Right lobe of liver (tissue), 6 donors: Measurements from ENCODE around the gene CACNA1F. TPM values are rescaled to one million over a fixed set of nuclear protein-coding genes. Genes with fewer than 3 reads are reported as not detected.

Experiments
- ATAC-seq, 4 donors: fragments of 200-7000 bp; cut with Tn5 transposase; one replicate each; pipeline ENCODE4 v1.9.1; 2020; ENCODE audit warnings: mild to moderate bottlenecking in 4 of 4, moderate library complexity in 4 of 4
- DNase-seq, 3 donors: peaks; one replicate each; pipeline ENCODE4 v3.0.0-alpha.2; 2020
- H3K27ac ChIP-seq, 3 donors: fragments of 200-600 bp; one replicate each; pipeline ENCODE4 v1.8.0; 2022
- H3K27me3 ChIP-seq, 2 donors: fragments of 200-600 bp; one replicate each; pipeline ENCODE4 v1.8.0; 2022
- H3K36me3 ChIP-seq, 4 donors: fragments of 200-600 bp; sonication (generic) in 1 of 4; one replicate each; pipeline versions ENCODE4 v1.5.1 to v1.8.0; 2017 to 2022; ENCODE audit warnings: control low read depth in 1 of 4
- H3K4me1 ChIP-seq, 4 donors: fragments of 200-600 bp; sonication (generic) in 1 of 4; one replicate each; pipeline versions ENCODE4 v1.5.1 to v1.8.0; 2017 to 2022; ENCODE audit warnings: control low read depth in 1 of 4
- H3K4me3 ChIP-seq, 3 donors: fragments of 200-600 bp; one replicate each; pipeline ENCODE4 v1.8.0; 2022
- H3K9me3 ChIP-seq, 4 donors: fragments of 200-600 bp; sonication (generic) in 1 of 4; one replicate each; pipeline versions ENCODE4 v1.5.1 to v1.8.0; 2017 to 2022; ENCODE audit warnings: control low read depth in 1 of 4
- CTCF ChIP-seq, 4 donors: fragments of 200-600 bp in 3 of 4; fragments of 450-650 bp in 1 of 4; IDR thresholded peaks; one replicate each; pipeline versions ENCODE4 v1.5.1 to v1.8.0; 2016 to 2022; ENCODE audit warnings: antibody characterized with exemption in 4 of 4, mild to moderate bottlenecking in 2 of 4
- POLR2A ChIP-seq: fragments of 450-650 bp; IDR thresholded peaks from one replicate; pipeline ENCODE4 v1.6.1; 2017; ENCODE audit warnings: antibody characterized with exemption, mild to moderate bottlenecking
- WGBS: methylation state at CpG from one replicate; pipeline ENCODE4 v1.1.6; 2018; ENCODE audit warnings: low coverage, low lambda C conversion rate; ENCODE audit not compliant: insufficient coverage; ENCODE audit errors: missing lambda C conversion rate; 5-methylcytosine and 5-hydroxymethylcytosine counted together
- intact Hi-C, 2 donors: fragments of 100-400 bp; cut with DNase I; formaldehyde crosslinking; loops; one replicate each; pipeline versions ENCODE4 v1.11.2 to v1.14.1; 2022
- total RNA-seq, 6 experiments: library from RNA; depleted of rRNA in 2 of 6; stranded (reverse); fragments of >200 nt in 2 of 6; fragmentation: NEBNext Ultra II Directional in 3 of 6; extraction: Animal tissue kit (Norgen Biotek cat#: 25700) in 3 of 6; gene quantifications; one replicate each; pipeline versions ENCODE4 v1.1.0 to v1.2.4, GENCODE V29; 2016 to 2023
- donor health status: DM: no; HTN: yes; CAD: no.
- donor health status: DM: no; HTN: no; CAD: no.
- donor health status: DM: no; HTN: no; CAD: no.
- donor health status: DM: no; HTN: yes; CAD: no.
- donor health status: DM: no; HTN: yes; CAD: no.

CACNA1F gene
- total RNA-seq, 6 experiments from 2014 or later = 0.06 TPM; not detected in 5

DNA sequence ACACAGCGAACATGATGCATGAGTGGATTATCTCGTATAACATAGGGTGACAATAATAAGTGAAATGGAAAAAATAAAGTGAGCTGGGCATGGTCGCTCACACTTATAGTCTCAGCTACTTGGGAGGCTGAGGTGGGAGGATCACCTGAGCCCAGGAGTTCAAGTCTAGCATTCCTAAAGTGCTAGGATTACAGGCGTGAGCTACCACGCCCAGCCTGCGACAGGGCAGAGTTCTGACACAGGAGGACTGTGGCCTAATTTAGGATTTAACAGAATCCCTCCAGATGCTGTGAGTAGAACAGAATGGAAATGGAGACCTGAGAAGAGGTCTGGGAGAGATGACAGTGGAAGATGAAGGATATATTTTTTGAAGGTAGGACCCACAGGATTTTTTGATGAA, 43.5 kb downstream of the CACNA1F start:
- ATAC-seq (no peak), DNase-seq (no peak)
- intact Hi-C loops = no loop called here
- no peaks in the 10 kb centered on the region for H3K9me3 ChIP-seq
- WGBS = 62% methylated on average over 6 of the region's 6 CpGs
- H3K4me1 ChIP-seq = no peaks in the 10 kb centered on the region
- H3K36me3 ChIP-seq = no peaks in the 10 kb centered on the region
- no peak overlapping the region for H3K4me3 ChIP-seq
- no peak for TF ChIP-seq POLR2A
- no peak for TF ChIP-seq CTCF (IDR thresholded peaks at IDR 0.05)
- no peak overlapping the region for H3K27ac ChIP-seq
- no peaks in the 10 kb centered on the region for H3K27me3 ChIP-seq

DNA sequence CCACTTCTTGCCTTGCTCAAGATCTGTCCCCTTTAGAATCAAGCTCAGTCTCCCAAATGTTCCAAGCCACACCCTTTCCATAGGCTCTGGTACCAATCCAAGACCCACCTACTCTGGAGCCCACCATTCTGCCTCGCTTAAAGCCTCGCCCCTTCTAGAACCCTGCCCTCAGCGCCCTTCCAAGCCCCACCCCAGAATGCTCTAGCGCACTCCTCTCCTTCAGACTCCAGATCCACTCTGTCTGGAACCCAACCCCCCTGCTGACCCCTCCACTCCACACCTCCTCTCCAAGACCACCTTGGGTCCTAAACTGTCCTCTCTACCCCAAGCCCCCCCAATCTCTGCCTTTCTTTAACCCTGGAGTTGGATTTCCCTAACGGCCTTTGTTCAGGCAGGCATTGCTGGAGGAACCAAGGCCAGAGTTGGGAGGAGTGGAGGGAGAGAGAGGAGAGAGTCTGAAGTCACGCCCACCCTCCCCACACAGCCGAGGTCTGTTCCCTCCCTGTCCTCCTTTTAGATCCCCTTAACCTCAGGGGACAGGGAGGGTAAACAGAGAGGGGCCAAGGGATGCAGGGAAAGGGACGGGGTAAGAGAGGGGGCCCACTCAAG, 44.6 kb downstream of the CACNA1F start:
- no peak overlapping the region for H3K27ac ChIP-seq
- intact Hi-C loops = no loop called here

DNA sequence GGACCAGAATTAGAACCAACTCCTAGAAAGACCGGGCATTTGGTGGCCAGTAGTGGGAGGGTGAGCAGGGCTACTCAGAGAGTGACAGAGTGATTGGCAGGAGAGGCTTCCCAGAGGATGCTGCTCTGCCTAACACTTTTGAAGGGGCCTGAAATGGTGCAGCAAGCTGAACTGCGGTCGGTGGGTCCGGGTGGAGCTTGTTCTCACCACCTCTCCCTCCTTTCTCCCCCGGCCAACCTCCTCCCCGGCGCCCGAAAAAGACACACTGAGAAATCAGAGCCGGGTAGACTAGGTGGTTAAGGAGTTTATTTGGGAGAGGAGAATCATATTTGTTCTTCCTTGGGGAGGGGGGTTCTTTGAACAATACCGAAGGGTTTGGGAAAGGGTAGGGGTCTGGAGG, 45.6 kb downstream of the CACNA1F start:
- Histone ChIP-seq H3K27ac (no peak overlapping the region), H3K4me1 (no peaks in the 10 kb centered on the region), H3K27me3 (no peaks in the 10 kb centered on the region), H3K9me3 (no peaks in the 10 kb centered on the region), H3K4me3 (no peak overlapping the region), H3K36me3 (peaks cover 0 to 4% (median 0%) of the 10 kb centered on the region in 4 donors)
- WGBS = 81% methylated on average over 6 of the region's 10 CpGs
- no peak for DNase-seq
- intact Hi-C loops = no loop called here
- TF ChIP-seq POLR2A (no peak), CTCF (IDR thresholded peaks at IDR 0.05) (no peak)
- no peak for ATAC-seq

More for the DNA sequence above, 44.6 kb downstream of the CACNA1F start:
- no peaks in the 10 kb centered on the region for H3K27me3 ChIP-seq
- no peaks in the 10 kb centered on the region for H3K36me3 ChIP-seq
- DNase-seq (no peak), ATAC-seq (no peak)
- TF ChIP-seq CTCF (IDR thresholded peaks at IDR 0.05) (no peak), POLR2A (no peak)
- H3K4me1 ChIP-seq = no peaks in the 10 kb centered on the region
- H3K4me3 ChIP-seq = no peak overlapping the region
- WGBS = 52% methylated on average over 8 of the region's 8 CpGs
- no peaks in the 10 kb centered on the region for H3K9me3 ChIP-seq

- ATAC-seq (no peak), DNase-seq (no peak)
- intact Hi-C loops = no loop called here
- Histone ChIP-seq H3K27ac (peak overlapping the region in 1 of 3 donors; percentile 63), H3K9me3 (no peaks in the 10 kb centered on the region), H3K27me3 (no peaks in the 10 kb centered on the region), H3K4me3 (no peak overlapping the region), H3K4me1 (no peaks in the 10 kb centered on the region), H3K36me3 (peaks cover 0 to 4% (median 0%) of the 10 kb centered on the region in 4 donors)
- no peak for TF ChIP-seq POLR2A
- no peak for TF ChIP-seq CTCF (IDR thresholded peaks at IDR 0.05)
- 95% methylated on average over 3 of the region's 15 CpGs for WGBS
Measured at GRCh38 chrX:49187028-49187394, 46.1 kb downstream of the CACNA1F start.
